PFSK-1 (cell line): Measurements from ENCODE around the gene MED26.

ENCODE experiments used
- POLR2AphosphoS5 ChIP-seq: IDR thresholded peaks from 2 replicates; pipeline ENCODE4 v1.6.1; 2012; ENCODE audit warnings: low read depth, mild to moderate bottlenecking, control low read depth, low read length, moderate library complexity
- SIN3A ChIP-seq: IDR thresholded peaks from 2 replicates; pipeline ENCODE4 v1.6.1; 2012; ENCODE audit warnings: mild to moderate bottlenecking, low read length, moderate library complexity, borderline replicate concordance; ENCODE audit not compliant: insufficient read depth
- TF ChIP-seq, protein P1 (sequence below), 2 experiments: IDR thresholded peaks; 2 replicates each; pipeline versions ENCODE4 v1.6.1 to v1.8.0; 2011 to 2012; ENCODE audit warnings: low read depth in 2 of 2, low read length in 2 of 2, control low read depth in 1 of 2, inconsistent platforms in 1 of 2, mild to moderate bottlenecking in 1 of 2, moderate library complexity in 1 of 2; ENCODE audit not compliant: insufficient read depth in 1 of 2

DNA sequence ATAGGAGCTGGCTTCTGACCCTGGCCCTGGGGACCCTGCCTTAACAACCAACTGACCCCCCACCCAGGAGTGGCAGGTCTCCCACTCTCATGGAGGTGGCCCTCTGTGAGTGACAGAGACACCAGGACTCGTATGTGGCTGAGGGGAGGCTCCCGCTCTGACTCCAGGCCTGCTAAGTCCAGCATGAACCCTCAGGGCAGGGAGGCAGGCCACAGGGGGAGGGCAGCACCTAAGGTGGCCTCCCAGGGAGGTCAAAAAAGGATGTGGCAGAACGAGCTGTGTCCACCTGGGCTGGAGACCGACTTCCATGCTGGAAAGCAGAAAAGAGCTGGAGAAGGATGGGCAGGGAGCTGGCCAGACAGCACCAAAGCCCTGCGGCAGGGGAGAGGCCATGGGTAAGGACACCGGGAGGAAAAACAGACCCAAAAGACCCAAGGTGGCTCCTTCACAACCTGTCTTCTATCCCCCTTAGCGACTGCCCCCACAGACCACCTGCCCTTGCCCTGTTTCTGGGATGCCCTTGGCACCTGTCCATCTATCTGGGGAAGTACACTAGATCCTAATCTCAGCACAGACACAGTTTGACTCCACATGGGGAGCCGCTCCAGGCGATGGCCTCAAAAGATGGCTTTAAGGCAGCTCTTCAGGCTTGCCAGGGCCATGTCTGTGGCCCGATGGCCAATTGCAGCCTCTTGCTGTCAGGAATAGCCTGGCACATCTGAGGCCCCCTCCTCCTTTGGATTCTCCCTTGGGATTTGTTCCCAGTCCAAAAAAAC lies 45.3 kb downstream of the MED26 start:
- TF ChIP-seq POLR2AphosphoS5: no peak
- TF ChIP-seq, protein P1, sequence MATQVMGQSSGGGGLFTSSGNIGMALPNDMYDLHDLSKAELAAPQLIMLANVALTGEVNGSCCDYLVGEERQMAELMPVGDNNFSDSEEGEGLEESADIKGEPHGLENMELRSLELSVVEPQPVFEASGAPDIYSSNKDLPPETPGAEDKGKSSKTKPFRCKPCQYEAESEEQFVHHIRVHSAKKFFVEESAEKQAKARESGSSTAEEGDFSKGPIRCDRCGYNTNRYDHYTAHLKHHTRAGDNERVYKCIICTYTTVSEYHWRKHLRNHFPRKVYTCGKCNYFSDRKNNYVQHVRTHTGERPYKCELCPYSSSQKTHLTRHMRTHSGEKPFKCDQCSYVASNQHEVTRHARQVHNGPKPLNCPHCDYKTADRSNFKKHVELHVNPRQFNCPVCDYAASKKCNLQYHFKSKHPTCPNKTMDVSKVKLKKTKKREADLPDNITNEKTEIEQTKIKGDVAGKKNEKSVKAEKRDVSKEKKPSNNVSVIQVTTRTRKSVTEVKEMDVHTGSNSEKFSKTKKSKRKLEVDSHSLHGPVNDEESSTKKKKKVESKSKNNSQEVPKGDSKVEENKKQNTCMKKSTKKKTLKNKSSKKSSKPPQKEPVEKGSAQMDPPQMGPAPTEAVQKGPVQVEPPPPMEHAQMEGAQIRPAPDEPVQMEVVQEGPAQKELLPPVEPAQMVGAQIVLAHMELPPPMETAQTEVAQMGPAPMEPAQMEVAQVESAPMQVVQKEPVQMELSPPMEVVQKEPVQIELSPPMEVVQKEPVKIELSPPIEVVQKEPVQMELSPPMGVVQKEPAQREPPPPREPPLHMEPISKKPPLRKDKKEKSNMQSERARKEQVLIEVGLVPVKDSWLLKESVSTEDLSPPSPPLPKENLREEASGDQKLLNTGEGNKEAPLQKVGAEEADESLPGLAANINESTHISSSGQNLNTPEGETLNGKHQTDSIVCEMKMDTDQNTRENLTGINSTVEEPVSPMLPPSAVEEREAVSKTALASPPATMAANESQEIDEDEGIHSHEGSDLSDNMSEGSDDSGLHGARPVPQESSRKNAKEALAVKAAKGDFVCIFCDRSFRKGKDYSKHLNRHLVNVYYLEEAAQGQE (IDR thresholded peaks at IDR 0.05; ENCODE audit: insufficient read depth in 1 of 2, low read depth in 2 of 2, low read length in 2 of 2): no peak
- no peak for TF ChIP-seq SIN3A
